B cell (primary cell): ENCODE data around the gene MAN2B2. TPM values are rescaled to one million over a fixed set of nuclear protein-coding genes. Genes with fewer than 3 reads are reported as not detected.

Source experiments
- ATAC-seq: fragments of 200-7000 bp; cut with Tn5 transposase; one replicate; pipeline ENCODE4 v1.10.0; 2021; ENCODE audit warnings: low read depth, mild to moderate bottlenecking, moderate number of reproducible peaks, moderate library complexity
- CTCF ChIA-PET: fragments of 350-600 bp; sonication (Branson Sonifier 250); formaldehyde crosslinking; loops from one replicate; lab custom pipeline; 2021; ENCODE audit warnings: antibody characterized with exemption, inconsistent platforms; lab: Charles Lee
- POLR2A ChIA-PET: fragments of 350-600 bp; sonication (Branson Sonifier 250); formaldehyde crosslinking; loops from one replicate; lab custom pipeline; 2021; ENCODE audit warnings: antibody characterized with exemption; lab: Charles Lee
- DNase-seq: peaks from one replicate; pipeline ENCODE4 v3.0.0; 2013
- H2AFZ ChIP-seq: 2 replicates; pipeline ENCODE4 v1.6.1; 2012; ENCODE audit warnings: mild to moderate bottlenecking, low read depth, low read length; ENCODE audit not compliant: insufficient read depth, poor library complexity, severe bottlenecking
- H3K27ac ChIP-seq, 2 donors: 1 replicate in 1 of 2; 2 replicates in 1 of 2; pipeline ENCODE4 v1.5.1; 2012 to 2013; ENCODE audit warnings: low read length in 2 of 2, mild to moderate bottlenecking in 2 of 2, moderate library complexity in 1 of 2
- H3K27me3 ChIP-seq, 4 experiments: fragments of 200-600 bp in 1 of 4; sonication (generic) in 1 of 4; replicated peaks in 1 of 4; 1 replicate in 2 of 4; 2 replicates in 2 of 4; pipeline versions ENCODE4 v1.6.1 to v1.7.0; 2013 to 2016; ENCODE audit warnings: low read length in 3 of 4, mild to moderate bottlenecking in 2 of 4, mixed read lengths in 1 of 4, moderate library complexity in 1 of 4; ENCODE audit not compliant: insufficient read depth in 4 of 4, control insufficient read depth in 3 of 4; ENCODE audit errors: control extremely low read depth in 1 of 4
- H3K36me3 ChIP-seq, 2 experiments: replicated peaks in 1 of 2; 1 replicate in 1 of 2; 2 replicates in 1 of 2; pipeline versions ENCODE4 v1.6.1 to v1.7.1; 2013; ENCODE audit warnings: low read length in 1 of 2; ENCODE audit not compliant: insufficient read depth in 2 of 2, control insufficient read depth in 1 of 2; ENCODE audit errors: control extremely low read depth in 1 of 2, extremely low read depth in 1 of 2
- H3K4me1 ChIP-seq, 2 donors: fragments of 200-600 bp in 1 of 2; sonication (generic) in 1 of 2; 1 replicate in 1 of 2; 2 replicates in 1 of 2; pipeline versions ENCODE4 v1.5.1 to v1.6.1; 2013 to 2017; ENCODE audit warnings: low read length in 2 of 2; ENCODE audit not compliant: control insufficient read depth in 2 of 2, insufficient read depth in 2 of 2
- H3K4me2 ChIP-seq: replicated peaks from 2 replicates; pipeline ENCODE3; 2012; ENCODE audit warnings: mild to moderate bottlenecking, low read depth, low read length; ENCODE audit not compliant: poor library complexity, severe bottlenecking
- H3K4me3 ChIP-seq, 5 experiments: fragments of 200-600 bp in 1 of 5; sonication (generic) in 1 of 5; 1 replicate in 3 of 5; 2 replicates in 2 of 5; pipeline versions ENCODE4 v1.5.1 to v1.7.0; 2011 to 2016; ENCODE audit warnings: low read length in 4 of 5, mild to moderate bottlenecking in 4 of 5, low read depth in 2 of 5, control low read depth in 1 of 5, moderate library complexity in 1 of 5; ENCODE audit not compliant: insufficient read depth in 1 of 5; ENCODE audit errors: control extremely low read depth in 1 of 5, extremely low read depth in 1 of 5
- H3K79me2 ChIP-seq: fragments of 200-600 bp; sonication (generic); one replicate; pipeline ENCODE4 v1.6.0; 2016; ENCODE audit warnings: low read length; ENCODE audit not compliant: control insufficient read depth, insufficient read depth
- H3K9ac ChIP-seq: fragments of 200-600 bp; sonication (generic); 2 replicates; pipeline ENCODE4 v1.6.1; 2017; ENCODE audit warnings: mild to moderate bottlenecking, low read length, moderate library complexity
- H3K9me3 ChIP-seq, 3 donors: one replicate each; pipeline versions ENCODE4 v1.6.1 to v1.7.1; 2013; ENCODE audit warnings: low read length in 2 of 3; ENCODE audit not compliant: control insufficient read depth in 2 of 3, insufficient read depth in 1 of 3; ENCODE audit errors: control extremely low read depth in 1 of 3
- H4K20me1 ChIP-seq: 2 replicates; pipeline ENCODE4 v1.6.0; 2012; ENCODE audit warnings: mild to moderate bottlenecking, low read length; ENCODE audit not compliant: insufficient read depth, control insufficient read depth, poor library complexity, severe bottlenecking
- H3K27ac Mint-ChIP-seq: one replicate; pipeline ENCODE4 v1.8.0; 2021; ENCODE audit warnings: mixed read lengths
- H3K27me3 Mint-ChIP-seq: one replicate; pipeline ENCODE4 v1.8.0; 2021; ENCODE audit warnings: mixed read lengths
- H3K4me1 Mint-ChIP-seq: one replicate; pipeline ENCODE4 v1.8.0; 2021; ENCODE audit warnings: mixed read lengths
- H3K4me3 Mint-ChIP-seq: one replicate; pipeline ENCODE4 v1.8.0; 2021; ENCODE audit warnings: mixed read lengths
- H3K9me3 Mint-ChIP-seq: one replicate; pipeline ENCODE4 v1.8.0; 2022; ENCODE audit warnings: mixed read lengths; ENCODE audit not compliant: insufficient read depth
- CTCF ChIP-seq: fragments of 200-600 bp; IDR thresholded peaks from one replicate; pipeline ENCODE4 v1.8.0; 2022; ENCODE audit warnings: antibody characterized with exemption, mild to moderate bottlenecking
- EZH2 ChIP-seq: IDR thresholded peaks from 2 replicates; pipeline ENCODE4 v1.6.1; 2012; ENCODE audit warnings: borderline replicate concordance, low read depth, mild to moderate bottlenecking, moderate library complexity, low read length; ENCODE audit not compliant: insufficient read depth, poor library complexity, severe bottlenecking
- WGBS: methylation state at CpG from one replicate; pipeline ENCODE4 v1.1.5; 2013; ENCODE audit warnings: missing lambda C conversion rate; ENCODE audit not compliant: insufficient coverage; 5-methylcytosine and 5-hydroxymethylcytosine counted together
- intact Hi-C: fragments of 100-400 bp; cut with micrococcal nuclease; formaldehyde crosslinking; loops from one replicate; pipeline ENCODE4 v1.10.0; 2022
- polyA plus RNA-seq: library from polyadenylated mRNA; depleted of rRNA; stranded (reverse); fragments of >200 nt; gene quantifications from 2 replicates; pipeline ENCODE4 v1.2.3, GENCODE V29; 2012
- total RNA-seq, 2 donors: library from RNA; stranded (reverse); fragments of 120-200 nt in 1 of 2; gene quantifications; 1 replicate in 1 of 2; 2 replicates in 1 of 2; pipeline versions ENCODE4 v1.2.3 to v1.2.4, GENCODE V29; 2013 to 2022

MAN2B2 gene
- total and polyA plus RNA-seq, 2 donors (not counting 1 experiment from before 2014, with no cell fraction given): 35.0 to 37.0 TPM

GRCh38 chr4:6589444-6589843, 14.5 kb downstream of the MAN2B2 start:
- no peak overlapping the region for H2AFZ ChIP-seq
- no peaks in the 10 kb centered on the region for H3K79me2 ChIP-seq
- H3K4me3 Mint-ChIP-seq: no peak overlapping the region
- ATAC-seq (no peak), DNase-seq (no peak)
- no peak overlapping the region for H3K27ac Mint-ChIP-seq
- H3K27me3 Mint-ChIP-seq: no peaks in the 10 kb centered on the region
- TF ChIP-seq CTCF (no peak), EZH2 (no peak)
- H3K4me1 ChIP-seq: peaks cover 0 to 12% of the 10 kb centered on the region in 2 donors
- H3K27me3 ChIP-seq: no peaks in the 10 kb centered on the region
- 85% methylated on average over 4 of the region's 4 CpGs for WGBS
- no peaks in the 10 kb centered on the region for H3K9me3 Mint-ChIP-seq
- H3K9ac ChIP-seq: no peak overlapping the region
- ChIA-PET POLR2A (no interaction called here), CTCF (no interaction called here)
- H3K27ac ChIP-seq: no peak overlapping the region
- H3K4me3 ChIP-seq: no peak overlapping the region
- no peaks in the 10 kb centered on the region for H4K20me1 ChIP-seq
- peaks cover 0 to 12% (median 3%) of the 10 kb centered on the region in 3 donors for H3K9me3 ChIP-seq
- no peak overlapping the region for H3K4me2 ChIP-seq
- peaks cover 1 to 47% of the 10 kb centered on the region in 2 experiments for H3K36me3 ChIP-seq
- peaks cover 8% of the 10 kb centered on the region for H3K4me1 Mint-ChIP-seq
- intact Hi-C loops: no loop called here

DNA sequence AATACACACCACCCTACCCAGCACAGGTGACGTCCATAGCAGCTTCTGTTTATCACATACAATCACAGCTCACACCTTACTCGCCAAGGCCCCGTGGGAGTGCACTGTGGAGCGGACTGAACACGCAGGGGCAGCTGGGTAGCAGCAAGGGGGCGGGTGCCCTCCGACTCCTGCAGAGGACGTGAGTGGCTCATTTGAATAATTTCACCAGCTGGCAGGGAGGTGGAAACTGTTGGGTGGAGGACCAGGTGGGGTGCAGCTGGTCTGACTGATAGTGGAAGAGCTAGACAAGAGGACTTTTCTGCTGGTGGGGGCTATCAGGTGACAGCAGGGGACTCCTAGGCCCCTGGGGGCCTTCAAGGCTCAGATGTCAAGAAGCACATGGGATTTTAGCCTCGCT, 16.3 kb downstream of the MAN2B2 start:
- no peak overlapping the region for H3K4me3 ChIP-seq
- peak; percentile 87 for ATAC-seq
- no peak overlapping the region for H3K9ac ChIP-seq
- POLR2A ChIA-PET: interaction anchor here (0.5 kb wide), 1 partner anchor 31 kb away, joined by 3 read pairs; no protein-coding TSS in a partner anchor
- TF ChIP-seq EZH2: no peak
- TF ChIP-seq CTCF: no peak
- peaks cover 0 to 2% (median 0%) of the 10 kb centered on the region in 3 donors for H3K9me3 ChIP-seq
- peak overlapping the region; percentile 33 for H3K27ac ChIP-seq
- H3K4me1 Mint-ChIP-seq: peaks cover 8% of the 10 kb centered on the region
- peaks cover 1 to 49% of the 10 kb centered on the region in 2 experiments for H3K36me3 ChIP-seq
- H3K9me3 Mint-ChIP-seq: no peaks in the 10 kb centered on the region
- no peak overlapping the region for H3K4me2 ChIP-seq
- H2AFZ ChIP-seq: no peak overlapping the region
- H3K4me3 Mint-ChIP-seq: no peak overlapping the region
- intact Hi-C loops: no loop called here
- H3K27me3 Mint-ChIP-seq: no peaks in the 10 kb centered on the region
- H3K27me3 ChIP-seq: no peaks in the 10 kb centered on the region
- 14% methylated on average over 7 of the region's 9 CpGs for WGBS
- no peaks in the 10 kb centered on the region for H3K79me2 ChIP-seq
- CTCF ChIA-PET: interaction anchor here (1.3 kb wide), 1 partner anchor 10 kb away, joined by 3 read pairs; no protein-coding TSS in a partner anchor
- H3K27ac Mint-ChIP-seq: peak overlapping the region; percentile 72
- H3K4me1 ChIP-seq: peaks cover 0 to 12% of the 10 kb centered on the region in 2 donors
- no peaks in the 10 kb centered on the region for H4K20me1 ChIP-seq
- peak; percentile 58 for DNase-seq
